K562 treated with DMSO at 1 percent for 24 hours (cell line): Measurements from ENCODE around the gene UBL7. TPM values are rescaled to one million over a fixed set of nuclear protein-coding genes. Genes with fewer than 3 reads are reported as not detected.

Experiments used
- total RNA-seq: library from RNA; unstranded; fragments of 300-600 nt; gene quantifications from 2 replicates; pipeline ENCODE4 v1.2.3, GENCODE V29; 2022; ENCODE audit warnings: low read depth; ENCODE audit not compliant: insufficient read depth

Gene UBL7
- total RNA-seq = 81.7 and 90.9 TPM in 2 replicates

DNA sequence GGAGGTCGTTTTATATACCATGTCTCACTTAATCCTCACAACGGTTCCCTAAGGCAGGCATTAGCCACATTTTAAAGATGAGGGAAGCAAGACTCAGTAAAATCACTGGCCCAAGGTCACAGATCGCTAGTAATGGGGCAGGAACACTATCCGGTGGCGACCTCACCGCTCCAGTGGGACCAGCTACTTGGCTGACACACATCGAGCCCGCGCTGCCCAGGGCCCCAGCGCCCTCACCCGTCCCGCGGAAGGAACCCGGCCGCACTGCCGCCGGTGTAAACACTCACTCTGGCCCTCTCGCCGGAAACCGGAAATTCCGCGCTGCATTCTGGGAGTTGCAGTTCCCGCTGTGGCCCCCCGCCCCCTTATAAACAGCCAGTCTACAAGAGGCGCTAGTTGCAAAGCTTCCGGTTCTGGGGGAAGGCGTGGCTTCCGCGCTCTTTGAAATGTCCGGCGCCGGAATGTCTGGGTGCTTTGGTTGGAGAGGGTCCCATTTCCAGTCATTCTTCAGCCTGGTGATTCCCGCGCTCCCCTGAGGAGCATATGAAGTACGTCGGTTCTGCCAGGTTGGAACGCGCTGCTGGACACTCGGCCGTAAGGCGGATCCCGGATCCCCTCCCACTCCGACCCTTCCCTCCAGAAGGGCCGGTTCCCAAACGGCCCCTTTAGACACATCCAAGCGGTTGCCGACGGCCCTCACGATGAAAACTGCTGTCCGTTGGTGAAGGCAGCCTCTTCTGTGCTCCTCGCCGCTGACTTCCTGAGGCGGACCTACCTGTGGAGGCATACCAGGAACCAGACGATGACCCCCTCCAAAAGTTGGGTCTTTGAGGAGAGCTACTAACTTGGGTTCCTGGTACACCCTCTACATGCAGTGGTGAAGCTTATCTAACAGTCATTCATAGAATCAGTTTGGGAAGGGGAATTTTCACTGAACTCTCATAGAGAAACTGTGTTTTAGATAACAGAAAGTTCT lies at the start of gene UBL7:
UBL7 (minus strand) TSS at position 290 of the 976 bp plus-strand sequence. CDS start 2,293 bp downstream, outside the sequence.

GRCh38 chr15:74433592-74434262 lies 27.2 kb downstream of the UBL7 start, which contains the start of gene SEMA7A:
Gene SEMA7A (minus strand): TSS chr15:74433958. CDS start chr15:74433918, 40 bp downstream.

Other genes with a start within 250 kb of the UBL7 start
- not detected in 2 replicates for gene CCDC33, start 224.8 kb downstream of the UBL7 start, total RNA-seq
- 0.23 TPM in 1 of 2 replicates, not detected in the other for gene CYP11A1, start 93.5 kb downstream of the UBL7 start, total RNA-seq
- 56.3 and 60.6 TPM in 2 replicates for gene SEMA7A, start 27.2 kb downstream of the UBL7 start, total RNA-seq
- gene ARID3B, start 80.1 kb upstream of the UBL7 start, total RNA-seq = 37.7 and 38.3 TPM in 2 replicates
- 90.0 and 136 TPM in 2 replicates for gene CLK3, start 154.7 kb upstream of the UBL7 start, total RNA-seq
- gene EDC3, start 234.9 kb upstream of the UBL7 start, total RNA-seq = 43.1 and 47.7 TPM in 2 replicates